HG03066 (cell line): Measurements from ENCODE around the gene CSF2RB.
A peak's percentile ranks its signal among the peaks of the same experiment; 100 is the strongest.

Experiments
- ATAC-seq: cut with Tn5 transposase; IDR thresholded peaks from one replicate; pipeline ENCODE4 v1.9.1; 2021; ENCODE audit warnings: low read depth; ENCODE audit not compliant: unreplicated experiment

The CSF2RB gene

DNA sequence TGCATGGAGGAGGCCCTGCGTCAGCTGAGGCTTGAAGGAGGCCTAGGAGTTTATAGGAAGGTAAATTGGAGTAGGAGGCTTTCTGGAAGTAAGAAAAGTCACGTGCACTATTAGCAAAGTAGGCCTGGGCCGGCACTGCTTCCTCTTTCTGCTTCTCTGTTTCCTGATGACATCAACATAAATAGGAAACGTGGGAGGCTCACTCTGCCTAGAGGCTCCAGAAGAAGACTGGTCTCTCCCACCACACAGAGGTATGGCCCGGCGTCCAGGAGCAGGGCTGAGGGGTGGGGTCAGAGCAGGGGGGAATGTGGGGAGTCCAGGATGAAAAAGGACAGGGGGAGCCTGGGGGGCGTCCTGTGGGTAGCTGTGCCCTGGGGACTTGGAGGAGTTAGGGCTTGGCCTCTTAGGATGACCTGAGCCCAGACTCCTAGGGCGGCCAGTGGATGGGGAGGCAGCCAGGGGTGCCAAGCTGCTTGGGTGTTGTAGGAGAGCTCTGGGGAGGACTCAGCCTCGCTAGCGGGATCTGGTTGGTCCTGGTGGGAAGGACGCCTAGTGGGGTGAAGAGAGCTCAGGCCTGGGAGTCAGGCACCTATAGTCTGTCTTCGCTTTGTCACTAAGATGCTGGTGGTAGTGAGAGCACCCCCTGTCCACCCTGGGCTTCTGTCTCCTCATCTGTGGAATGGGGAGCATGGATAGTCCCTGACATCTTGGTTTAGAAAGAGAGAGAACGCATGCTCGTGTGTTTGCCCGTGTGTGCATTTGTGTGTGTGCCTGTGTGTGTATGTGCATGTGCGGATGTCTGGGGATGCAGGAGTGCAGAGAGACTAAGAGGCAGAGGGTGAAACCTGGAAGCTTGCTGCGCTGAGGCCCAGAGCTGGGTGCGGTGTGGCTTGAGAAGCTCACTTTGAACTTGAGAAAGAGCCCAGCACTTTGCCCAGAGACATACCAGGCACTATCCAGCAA, at the start of gene CSF2RB:
TSS of gene CSF2RB (plus strand) at position 202 of the 963 bp plus-strand sequence. CDS start 8,580 bp downstream, outside the sequence.
- peak; percentile 56 for ATAC-seq

DNA sequence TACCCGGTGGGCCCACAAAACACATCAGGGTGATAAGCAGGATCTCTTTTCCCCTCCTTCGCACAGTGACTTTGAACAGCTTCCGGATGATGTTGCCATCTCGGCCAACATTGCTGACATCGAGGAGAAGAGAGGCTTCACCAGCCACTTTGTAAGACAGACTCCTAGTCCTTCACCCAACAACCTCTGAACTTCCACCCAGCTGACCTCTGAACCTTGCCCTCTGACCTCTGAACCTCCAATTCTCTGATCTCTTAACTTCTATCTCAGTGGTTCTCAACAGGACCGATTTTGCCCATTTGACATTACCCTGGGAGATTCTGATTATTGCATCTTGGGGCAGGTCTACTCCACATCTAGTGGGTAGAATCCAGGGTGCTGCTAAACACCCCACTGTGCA, 49.4 kb upstream of the CSF2RB start:
- ATAC-seq, result no peak

DNA sequence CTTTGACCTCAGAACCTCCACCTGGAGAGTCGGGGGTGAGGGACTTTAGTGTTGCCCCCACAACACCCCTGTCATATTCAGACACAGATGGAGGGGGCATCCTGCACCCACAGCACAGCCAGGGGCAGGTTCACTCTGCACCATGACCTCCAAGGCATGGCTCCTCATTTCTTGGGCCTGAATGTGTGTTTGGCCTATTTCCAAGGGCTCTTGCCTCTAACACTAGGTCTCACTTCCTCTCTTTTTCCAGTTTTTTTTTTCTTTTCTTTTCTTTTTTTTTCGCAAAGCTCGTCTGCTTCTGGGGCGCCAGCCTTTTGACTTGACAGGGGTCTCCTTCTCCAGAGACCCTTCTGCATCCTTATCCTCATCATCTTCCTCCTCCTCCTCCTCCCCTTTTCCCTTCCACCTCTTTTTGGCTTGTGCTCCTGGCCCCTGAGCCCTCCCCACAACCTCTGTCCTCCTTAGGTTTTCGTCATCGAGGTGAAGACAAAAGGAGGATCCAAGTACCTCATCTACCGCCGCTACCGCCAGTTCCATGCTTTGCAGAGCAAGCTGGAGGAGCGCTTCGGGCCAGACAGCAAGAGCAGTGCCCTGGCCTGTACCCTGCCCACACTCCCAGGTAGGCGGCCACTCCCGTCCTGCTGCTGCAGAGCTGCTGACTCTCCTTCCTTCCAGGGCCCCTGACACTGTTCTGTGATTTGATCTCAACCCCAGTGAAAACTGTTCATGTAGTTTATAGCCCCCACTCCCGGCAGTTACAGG, 48.8 kb upstream of the CSF2RB start:
- ATAC-seq, result no peak

DNA sequence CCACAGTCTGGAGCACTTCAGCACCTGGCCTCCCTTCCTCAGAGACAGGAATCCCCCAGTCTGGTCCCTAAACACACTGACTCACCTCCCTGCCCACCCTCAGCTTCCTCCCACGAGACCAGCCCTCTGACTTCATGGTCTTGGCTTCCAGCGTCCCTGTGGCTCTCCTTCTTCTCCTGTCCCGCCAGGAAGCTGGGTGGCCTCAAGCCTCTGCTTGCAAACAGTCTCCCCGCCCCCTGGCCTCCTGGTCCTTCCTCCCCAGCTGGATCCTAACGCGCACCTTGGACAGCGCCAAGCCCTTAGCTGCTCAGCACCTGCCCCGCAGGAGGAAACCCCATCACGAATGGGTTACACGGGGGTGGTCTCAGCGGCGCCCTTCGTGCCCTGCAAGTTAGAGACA, 48.1 kb upstream of the CSF2RB start:
- ATAC-seq, result no peak

DNA sequence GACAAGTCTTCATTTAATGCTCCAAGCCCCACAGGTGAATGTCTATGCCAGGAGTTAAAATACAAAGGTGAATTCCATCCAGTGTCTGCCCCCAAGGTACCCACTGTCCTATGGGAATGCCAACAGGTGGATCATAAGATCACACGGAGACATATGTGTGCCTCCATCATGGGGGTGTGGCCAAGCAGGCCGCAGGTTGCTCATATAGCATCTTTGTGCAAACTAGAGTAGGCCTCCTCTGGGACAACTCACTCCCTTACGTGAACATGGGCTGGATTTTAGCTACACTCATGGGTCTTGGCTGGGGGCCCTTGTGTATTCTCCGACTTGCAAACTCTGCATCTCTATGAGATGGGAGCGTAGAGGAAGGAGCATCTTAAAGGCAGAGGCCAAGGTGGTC, 45.7 kb upstream of the CSF2RB start:
- ATAC-seq, result no peak

DNA sequence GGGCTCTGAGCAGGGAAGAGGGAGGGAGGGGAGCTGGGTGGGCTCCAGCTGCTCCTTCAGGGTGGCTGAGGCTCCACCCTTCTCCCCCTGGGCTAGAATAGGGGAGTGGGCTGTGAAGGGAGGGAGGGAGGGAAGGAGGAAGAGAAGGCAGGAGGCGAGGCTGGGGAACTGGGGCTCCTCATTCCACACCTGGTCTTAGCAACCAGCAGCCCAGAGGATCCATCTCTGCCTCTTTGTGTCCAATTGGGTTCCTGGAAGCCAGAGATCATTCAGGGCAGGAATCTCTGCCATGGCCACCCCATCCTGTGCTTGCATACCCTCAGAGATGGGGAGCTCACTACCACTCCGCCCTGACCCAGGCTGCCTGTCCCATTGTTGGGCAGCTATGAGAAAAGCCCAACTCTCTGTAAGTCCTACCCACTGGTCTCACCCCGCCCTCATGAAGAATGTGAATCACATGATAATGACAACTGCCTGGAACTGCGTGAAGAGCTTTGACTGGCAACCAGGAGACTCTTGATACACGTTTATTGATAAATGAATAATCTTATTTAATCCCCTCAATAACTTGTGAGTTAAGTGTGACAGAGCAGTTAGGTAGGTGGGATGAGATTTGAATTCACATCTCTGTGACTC, 44.8 kb upstream of the CSF2RB start:
- no peak for ATAC-seq

DNA sequence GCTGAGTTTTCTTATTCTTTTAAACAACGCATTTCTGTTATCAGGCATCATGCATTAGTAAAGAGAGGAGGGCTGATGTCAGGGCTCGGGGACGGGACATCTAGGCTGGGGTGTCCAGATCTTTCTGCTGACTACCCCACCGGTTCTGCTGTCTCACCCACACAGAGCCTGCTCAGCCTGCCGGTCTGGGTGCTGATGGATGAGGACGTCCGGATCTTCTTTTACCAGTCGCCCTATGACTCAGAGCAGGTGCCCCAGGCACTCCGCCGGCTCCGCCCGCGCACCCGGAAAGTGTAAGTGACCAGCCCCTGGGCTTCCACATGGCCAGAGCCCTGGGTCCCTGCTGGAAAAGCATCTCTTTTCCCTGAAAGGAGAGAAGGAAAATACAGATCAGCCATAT, 43.2 kb upstream of the CSF2RB start:
- ATAC-seq, result no peak

DNA sequence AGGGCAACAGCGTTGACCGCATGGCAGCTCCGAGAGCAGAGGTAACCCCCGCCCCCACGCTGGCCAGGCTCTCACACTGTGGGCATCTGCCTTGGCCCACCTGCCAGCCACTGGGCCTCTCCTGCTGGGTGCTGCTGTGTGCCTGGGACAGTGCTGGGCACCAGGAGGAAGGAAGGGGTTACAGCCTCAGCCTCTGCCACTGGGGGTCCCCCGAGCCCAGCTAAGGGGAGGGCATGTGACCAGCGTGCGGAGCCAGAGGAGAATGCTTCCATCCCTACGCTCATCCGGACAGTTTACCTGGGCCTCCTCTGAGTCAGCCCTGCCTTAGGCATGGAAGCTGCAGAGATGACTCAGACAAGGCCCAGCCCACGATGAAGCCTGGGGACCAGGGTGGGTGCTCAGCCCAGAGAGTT, 41.8 kb upstream of the CSF2RB start:
- no peak for ATAC-seq

DNA sequence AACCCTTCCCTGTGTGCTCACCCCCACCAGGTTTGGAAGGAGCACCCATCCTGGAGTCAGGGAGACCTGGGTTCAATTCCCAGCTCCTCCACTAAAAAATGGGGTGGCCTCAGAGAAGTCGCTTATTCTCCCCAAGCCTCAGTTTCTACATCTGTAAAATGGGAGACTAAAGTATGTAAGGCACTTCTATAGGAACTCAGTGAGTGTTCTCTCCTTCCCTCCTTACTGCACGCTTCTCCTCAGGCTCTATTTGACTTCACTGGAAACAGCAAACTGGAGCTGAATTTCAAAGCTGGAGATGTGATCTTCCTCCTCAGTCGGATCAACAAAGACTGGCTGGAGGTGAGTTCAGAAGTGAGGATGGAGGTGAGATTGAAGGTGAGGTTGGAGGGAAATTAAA, 41.3 kb upstream of the CSF2RB start:
- no peak for ATAC-seq

DNA sequence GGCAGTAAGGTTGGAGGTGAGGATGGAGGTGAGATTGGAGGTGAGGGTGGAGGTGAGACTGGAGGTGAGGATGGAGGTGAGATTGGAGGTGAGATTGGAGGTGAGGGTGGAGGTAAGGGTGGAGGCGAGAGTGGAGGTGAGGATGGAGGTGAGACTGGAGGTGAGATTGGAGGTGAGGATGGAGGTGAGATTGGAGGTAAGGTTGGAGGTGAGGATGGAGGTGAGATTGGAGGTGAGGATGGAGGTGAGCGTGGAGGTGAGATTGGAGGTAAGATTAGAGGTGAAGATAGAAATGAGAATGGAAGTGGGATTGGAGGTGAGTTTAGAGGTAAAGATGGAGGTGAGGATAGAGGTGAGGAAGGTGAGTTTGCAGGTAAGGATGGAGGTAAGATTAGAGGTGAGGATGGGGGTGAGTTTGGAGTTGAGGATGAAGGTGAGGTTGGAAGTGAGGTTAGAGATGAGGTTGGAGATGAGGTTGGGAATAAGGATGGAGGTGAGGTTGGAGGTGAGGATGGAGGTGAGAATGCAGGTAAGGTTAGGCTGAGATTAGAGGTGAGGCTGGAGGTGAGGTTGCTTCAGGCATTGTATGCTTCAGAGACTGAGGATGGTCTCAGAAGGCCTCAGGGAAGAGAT, 40.4 kb upstream of the CSF2RB start:
- no peak for ATAC-seq

DNA sequence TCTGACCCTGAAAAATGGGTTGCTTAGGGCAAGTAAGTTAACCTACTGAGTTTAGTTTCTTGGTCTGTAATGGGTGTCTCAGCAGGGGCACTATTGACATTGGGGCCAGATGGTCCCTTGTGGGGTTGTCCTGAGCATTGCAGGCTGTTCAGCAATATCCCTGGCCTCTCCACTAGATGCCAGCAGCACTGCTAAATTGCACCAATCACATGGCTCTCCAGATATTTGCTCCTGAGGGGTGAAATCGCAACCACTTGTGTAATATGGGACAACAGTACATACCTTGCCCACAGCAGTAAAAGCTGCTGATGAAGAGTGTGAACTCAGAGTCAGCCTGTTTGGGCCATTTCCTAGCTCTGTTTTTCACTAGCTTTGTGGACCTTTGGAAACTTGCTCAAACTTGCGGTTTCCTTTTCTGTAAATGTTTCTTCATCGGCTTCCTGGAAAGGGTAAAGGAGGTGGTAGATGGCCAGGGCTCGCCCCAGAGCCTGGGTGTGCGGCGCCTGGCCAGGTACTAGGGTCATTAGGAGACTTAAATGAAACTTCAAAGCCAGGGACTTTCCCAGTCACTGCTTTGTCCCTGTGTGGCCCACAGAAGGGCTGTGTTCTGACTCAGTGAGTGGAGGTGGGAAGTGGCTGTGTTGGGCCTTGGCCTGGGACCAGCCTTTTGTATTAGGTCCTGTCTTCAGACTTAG, 39.7 kb upstream of the CSF2RB start:
- no peak for ATAC-seq

DNA sequence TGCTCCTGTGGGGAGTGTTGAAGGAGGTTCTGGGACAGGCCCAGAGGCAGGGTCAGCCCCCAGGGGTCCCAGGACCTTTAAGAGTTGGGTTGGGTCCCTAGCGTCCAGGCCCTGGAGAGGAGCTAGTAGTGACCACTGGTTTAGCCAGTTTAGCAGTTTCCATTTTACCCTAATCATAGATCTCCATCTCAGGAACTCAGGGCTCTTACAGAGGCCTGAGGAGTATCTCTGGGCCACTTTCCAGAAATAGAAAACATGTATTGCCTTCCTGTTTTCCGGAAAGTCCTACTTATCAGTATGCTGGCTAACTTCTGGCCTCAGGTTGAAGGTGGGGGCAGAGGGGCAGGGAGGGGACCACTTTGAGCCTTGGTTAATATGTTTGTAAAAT, 39.1 kb upstream of the CSF2RB start:
- no peak for ATAC-seq

DNA sequence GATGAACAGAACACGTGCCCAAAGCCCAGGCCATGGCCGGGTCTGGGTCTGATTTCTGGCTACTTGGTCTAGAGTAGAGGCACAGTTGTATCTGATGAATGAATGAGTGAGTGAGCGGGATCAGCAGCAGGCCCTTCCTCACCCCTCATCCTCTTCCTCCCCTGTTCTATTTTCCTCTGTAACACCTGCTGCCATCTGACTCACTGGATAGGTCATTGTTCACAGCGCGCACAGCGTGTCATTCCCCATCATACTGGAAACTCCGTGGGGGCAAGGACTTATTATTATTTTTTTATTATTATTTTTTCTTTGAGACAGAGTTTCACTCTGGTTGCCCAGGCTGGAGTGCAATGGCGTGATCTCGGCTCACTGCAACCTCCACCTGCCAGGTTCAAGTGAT, 38.7 kb upstream of the CSF2RB start:
- ATAC-seq, result no peak

DNA sequence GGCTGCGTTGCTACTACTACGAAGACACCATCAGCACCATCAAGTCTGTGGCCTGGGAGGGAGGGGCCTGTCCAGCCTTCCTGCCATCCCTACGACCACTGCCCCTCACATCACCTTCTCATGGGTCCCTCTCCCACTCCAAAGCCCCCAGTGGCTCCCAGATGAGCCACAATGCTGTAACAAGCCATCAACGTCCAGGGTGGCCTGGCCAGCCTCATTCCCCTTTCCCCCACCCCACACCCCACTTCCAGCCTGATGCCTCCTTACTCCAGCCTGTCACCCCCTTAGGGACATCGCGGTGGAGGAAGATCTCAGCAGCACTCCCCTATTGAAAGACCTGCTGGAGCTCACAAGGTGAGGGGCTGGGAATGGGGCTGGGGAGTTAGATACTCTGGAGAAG, 37.7 kb upstream of the CSF2RB start:
- ATAC-seq, result no peak

DNA sequence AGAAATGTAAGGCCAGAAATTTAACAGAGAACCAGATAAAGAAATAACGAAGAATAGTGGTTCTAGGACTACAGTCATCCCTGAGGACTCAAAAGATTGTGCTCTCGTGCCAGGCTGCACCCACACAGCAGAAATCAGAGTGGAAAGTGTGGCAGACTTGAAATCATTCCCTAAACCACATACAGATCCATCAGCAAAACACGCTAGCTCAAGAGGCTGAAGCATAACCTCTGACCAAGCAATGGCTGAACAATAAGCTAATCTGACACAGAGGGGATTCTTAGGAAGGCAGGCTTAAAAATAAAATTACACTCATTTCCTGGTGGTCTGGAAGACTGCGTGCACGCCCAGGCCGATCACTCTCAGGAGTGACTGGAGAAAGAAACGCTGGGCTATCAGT, 33.7 kb upstream of the CSF2RB start:
- no peak for ATAC-seq

DNA sequence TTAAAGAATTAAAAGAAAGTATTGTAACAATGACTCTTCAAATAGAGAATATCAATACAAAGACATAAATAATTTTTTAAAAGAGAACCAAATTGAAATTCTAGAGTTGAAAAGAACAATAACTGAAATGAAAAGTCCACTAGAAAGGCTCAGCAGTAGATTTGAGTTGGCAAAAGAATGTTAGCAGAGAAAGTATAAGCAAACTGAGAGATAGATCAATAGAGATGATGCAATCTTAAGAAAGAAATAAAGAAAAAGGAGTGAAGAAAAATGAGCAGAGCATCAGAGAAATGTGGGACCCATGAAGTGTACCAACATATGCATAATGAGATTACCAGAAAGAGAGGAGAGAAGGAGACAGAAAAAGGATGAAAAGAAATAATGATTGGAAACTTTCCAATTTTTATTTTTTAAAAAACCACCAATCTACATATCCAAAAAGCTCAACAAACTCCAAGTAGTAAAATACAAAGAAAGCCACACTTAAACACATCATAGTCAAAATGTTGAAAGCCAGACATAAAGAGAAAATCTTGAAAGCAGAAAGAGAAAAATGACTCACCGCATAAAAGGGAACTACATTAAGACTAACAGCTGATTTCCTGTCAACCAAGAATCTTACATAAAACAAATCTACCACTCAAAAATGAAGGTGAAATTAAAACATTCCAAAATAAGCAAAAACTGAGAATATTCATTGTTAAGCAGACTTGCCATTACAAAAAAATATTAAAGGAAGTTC, 31.8 kb upstream of the CSF2RB start:
- no peak for ATAC-seq

DNA sequence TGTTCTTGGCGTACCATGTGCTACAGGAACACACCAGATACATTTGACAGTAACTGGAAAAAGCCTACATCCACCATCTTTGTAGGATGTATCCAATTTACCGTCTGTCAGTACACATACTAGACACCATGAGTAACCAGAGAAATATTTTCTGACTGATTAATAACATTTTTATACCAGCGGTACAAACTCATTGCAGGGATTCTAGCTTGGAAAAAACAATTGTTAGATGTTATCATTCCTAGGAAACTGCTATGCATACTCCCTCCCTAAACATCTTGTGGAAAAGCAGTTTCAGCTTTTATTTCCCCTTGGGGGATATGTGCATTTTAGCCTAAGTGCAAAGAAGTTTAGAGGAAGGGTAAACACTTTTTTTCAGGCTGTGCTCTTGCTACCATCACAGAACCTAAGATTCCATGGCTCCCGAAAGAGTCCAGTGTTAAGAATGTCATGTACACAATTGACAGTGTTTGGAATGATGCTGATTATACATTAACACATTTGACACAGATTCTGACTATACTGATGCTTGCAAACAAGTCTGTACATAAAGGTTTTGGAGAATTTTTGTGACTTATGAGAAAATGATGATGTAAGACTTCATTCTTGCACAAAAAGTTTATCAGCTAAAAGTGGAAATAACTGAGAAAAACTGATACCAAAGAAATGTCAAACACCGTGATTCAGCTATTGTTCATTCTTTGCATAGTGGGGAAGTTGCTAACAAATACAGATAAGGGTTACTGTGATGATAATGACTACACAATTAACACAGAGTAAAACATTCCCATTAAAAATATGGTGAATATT, 28.9 kb upstream of the CSF2RB start:
- no peak for ATAC-seq

DNA sequence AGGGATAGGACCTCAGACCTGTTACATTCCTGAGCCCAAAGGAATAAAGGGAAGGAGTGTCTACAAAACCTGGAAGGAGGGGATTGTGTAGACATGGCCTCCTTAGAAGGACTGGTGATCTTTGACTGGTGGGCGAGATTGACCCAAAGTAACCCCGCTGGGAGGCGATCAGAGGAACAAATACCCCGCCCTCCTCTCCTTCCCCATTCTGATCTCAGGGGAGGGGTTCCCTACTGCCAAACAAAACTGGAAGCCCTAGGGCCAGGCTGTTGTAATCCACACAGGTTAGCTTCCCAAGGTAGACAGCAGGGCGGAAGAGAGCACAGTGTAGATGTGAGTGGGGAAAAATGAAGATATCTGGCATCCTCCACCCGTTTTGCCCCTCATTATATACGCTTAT, 28.0 kb upstream of the CSF2RB start:
- ATAC-seq, result no peak

DNA sequence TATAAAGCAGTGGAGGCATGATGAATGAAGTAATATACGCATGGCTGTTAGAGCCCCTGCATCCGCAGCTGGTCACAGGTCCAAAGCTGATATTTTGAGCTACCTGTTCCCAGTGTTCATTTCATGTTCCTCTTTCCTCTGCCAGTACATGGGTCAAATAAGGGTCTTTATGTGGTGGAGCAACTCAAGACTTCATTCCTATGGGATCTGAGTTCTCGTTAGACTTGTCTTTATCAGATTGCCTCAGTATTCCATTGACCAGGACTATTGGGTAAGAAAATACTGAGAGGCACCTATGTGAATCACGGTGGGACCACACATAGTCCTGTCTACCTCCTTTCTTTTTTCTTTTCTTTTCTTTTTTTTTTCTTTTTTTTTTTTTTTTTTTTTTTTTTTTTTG, 27.4 kb upstream of the CSF2RB start:
- ATAC-seq, result no peak
